ENCODE measurements around the gene ARHGEF17. TPM values are rescaled to one million over a fixed set of nuclear protein-coding genes. Genes with fewer than 3 reads are reported as not detected.
A peak's percentile ranks its signal among the peaks of the same experiment; 100 is the strongest.

ARHGEF17 gene
- polyA plus RNA-seq, 10 donors: 36.6 to 51.6 (median 43.7) TPM

DNA sequence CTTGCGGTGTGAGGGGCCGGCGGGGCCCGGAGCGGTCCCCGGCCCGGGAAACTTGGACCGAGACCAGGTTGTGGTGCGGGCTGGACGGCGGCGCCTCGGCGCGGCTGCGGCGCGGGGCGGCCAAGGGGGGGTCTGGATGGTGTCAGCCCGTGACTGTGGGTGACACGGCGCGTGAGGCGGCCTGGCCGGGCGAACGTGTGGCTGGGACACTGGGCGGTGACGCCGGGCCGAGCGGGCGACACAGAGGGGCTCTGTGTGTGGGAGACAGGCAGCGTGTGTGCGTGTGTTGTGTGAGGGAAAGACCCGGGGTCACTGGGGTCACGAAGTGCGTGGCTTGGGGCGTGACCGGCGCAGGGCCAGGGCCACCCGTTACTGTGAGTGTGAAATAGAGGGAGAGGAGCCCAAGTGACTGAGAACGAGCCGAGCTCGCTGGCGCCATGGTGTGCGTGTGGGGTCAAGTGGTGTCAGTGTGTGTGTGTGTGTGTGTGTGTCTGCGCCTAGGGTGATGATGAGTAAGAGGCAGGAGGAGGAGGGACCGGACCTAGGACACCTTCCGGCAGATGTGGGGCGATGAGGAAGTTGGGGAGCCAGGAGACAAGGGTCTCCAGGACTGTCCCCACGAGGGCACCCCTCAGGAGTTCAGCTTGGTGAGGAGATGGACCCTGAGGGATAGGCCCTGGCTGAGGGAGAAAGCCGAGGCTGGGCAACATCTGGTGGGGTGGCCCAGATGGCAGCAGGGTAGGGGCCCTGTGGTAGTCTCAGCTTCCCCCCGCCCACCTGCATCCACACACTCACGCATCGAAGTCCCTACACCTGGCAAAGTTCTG is 68.9 kb downstream of the ARHGEF17 start:
- DNase-seq: peak; percentile 42 to 71 (median 45)

DNA sequence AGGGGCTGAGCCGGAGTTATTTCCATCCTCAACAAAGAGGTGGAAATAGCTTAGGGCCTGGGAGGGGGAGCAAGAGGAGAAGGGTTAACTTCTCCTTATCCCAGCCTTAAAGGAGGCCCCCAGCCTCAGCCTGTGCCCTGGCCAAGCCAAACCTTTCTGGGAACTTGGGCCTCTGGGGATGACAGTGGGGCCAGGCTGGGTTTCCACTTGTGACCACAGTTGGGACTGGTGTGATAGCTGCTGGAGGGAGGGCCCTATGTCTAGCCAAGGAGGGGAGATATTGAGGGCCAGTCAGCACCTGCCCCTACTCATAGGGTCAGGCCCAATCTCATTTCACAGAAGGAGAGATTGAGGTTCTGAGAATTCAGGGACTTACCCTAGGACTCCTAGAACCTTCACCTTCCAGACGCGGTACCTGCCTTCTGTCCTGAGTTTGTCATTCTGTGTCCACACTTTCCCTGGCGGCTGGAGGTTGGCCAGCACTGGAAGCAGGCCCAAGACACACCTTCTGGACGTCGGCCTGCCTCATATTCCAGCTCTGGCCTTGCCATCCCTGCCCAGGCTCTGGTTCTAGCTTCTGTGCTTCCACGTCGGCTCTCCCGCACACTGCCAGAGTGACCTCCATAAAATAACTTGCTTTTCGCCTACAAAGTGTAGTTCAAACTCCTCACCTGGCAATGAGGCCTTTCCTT is 71.3 kb downstream of the ARHGEF17 start:
- DNase-seq: no peak

- no peak for DNase-seq
These were observed 72.3 kb downstream of the ARHGEF17 start for GRCh38 chr11:73380331-73380730.

- DNase-seq: no peak
These were observed 72.9 kb downstream of the ARHGEF17 start for GRCh38 chr11:73380897-73381410.

- DNase-seq: no peak
These were observed 73.5 kb downstream of the ARHGEF17 start for GRCh38 chr11:73381589-73381988.

DNA sequence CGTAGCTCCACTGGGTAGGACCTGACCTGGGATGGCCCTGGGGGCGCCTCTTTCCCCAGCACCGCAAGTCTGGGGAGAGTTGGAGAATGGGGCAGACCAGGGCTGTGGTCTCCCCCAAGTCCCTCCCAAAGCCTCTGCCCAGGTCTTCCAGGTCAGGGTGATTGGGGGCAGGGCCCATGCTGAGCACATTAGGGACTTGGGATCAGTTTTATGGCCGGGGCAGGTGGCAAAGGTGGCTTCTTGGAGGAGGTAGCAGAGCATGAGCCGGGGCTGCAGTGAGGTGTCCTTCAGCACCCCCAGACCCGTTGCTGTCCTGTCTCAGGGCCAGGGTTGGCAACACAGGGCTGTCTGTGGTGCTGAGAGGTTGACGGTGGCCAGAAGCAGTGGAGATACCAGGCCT is 74.1 kb downstream of the ARHGEF17 start:
- no peak for DNase-seq

DNA sequence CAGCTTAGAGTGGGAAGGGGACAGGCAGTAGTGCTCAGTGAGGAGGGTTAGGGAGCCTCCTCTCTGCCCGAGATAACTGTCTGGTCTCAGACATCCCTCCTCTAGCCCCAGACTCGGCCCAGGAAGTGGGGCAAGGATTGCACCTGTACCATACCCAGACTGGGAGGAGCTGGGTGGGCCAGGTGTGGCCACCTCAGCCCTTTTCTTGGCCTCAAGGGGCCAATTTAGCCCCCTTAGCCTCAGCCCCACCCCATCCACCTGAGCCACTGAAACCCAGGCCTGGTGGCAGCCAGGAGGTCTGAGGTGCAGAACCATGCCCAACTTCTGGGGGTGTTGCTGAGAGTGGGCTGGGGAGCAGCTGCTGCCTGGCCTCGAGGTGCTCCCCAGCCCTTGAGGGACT is 74.7 kb downstream of the ARHGEF17 start:
- no peak for DNase-seq

- no peak for DNase-seq
These were observed 75.4 kb downstream of the ARHGEF17 start for GRCh38 chr11:73383249-73384124.

DNA sequence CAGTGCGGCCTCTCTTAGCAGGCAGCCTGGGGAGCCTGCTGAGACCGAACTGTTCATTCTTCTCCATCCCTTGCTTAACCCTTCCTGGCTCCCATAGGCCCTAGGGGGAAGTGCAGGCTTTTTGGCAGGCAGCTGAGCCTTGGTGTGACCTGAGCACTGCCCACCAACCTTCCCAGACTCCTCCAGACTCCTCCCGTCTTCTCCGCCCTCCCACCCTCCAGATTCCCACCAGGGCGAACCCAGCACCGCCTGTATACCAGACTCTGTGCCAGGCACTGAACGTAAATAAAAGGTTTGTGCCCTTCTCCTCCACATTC is 76.0 kb downstream of the ARHGEF17 start:
- no peak for DNase-seq

- no peak for DNase-seq
These were observed 76.4 kb downstream of the ARHGEF17 start for GRCh38 chr11:73384531-73384871.

- DNase-seq: peak in 2 of 3 donors; percentile 36 to 60
These were observed 77.0 kb downstream of the ARHGEF17 start for GRCh38 chr11:73384872-73385689.

DNA sequence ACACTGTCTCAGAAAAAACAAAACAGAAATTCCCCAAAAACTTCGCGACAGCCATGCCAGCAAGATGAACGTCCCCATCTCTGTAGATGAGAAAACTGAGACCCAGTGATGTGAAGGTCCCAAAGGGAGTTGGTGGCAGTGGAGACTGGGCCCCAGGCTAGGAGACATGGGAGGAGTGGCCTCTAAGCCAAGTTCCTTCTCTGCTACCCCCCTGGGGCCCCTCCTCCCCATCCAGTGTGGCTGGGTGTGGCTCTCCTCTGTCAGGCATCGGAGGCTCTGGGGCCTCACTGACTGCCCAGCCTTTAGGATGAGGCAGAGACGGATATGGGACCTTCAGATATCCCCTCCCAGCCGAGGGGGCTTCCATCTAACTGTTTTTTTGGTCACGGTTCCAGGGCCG is 77.9 kb downstream of the ARHGEF17 start:
- DNase-seq: no peak

GRCh38 chr11:73386546-73386945 is 78.5 kb downstream of the ARHGEF17 start:
- no peak for DNase-seq

GRCh38 chr11:73387594-73388264 is 79.7 kb downstream of the ARHGEF17 start:
- peak in 1 of 3 donors; percentile 37 for DNase-seq

DNA sequence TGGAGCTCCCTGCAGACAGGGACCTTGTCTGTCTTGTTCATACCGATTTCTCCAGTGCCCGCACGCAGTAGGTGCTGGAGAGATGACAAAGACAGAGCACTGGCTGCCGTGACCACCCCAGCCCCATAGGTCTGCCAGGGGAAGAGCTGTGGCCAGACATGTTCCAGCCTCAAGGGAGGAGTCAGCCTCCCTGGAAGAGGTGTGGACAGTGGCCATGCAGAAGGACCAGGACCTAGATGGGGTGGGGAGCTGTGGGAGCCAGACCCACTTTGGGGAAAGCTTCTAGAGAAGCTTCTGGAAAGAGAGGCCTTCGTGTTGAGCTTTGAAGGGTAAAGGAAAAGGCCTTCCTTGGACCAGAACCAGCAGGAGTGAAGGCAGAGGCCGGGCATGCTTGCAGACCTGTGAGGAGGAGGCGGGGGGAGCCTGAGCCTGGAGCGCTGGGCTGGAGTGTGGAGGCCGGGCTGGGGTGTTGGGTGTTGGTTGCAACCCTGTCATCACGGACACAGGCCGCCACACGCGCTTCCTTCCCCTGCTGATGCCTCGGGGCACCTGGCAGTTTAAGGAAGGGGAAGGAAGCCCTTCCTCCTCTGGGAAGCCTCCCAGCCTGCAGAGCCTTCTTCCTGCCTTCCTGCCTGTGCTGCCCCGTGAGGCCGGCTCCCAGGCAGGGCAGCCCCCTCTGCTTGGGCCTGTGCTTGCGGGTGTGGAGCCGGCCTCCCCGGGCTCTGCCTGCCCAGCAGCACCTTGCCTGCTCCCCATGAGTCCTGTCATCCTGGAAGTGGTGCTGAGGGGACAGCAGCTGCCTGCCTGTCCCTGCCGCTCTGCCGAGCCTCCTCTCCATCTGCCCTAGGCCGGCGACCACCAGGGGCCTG is 80.4 kb downstream of the ARHGEF17 start:
- peak in 1 of 3 donors; percentile 59 for DNase-seq

DNA sequence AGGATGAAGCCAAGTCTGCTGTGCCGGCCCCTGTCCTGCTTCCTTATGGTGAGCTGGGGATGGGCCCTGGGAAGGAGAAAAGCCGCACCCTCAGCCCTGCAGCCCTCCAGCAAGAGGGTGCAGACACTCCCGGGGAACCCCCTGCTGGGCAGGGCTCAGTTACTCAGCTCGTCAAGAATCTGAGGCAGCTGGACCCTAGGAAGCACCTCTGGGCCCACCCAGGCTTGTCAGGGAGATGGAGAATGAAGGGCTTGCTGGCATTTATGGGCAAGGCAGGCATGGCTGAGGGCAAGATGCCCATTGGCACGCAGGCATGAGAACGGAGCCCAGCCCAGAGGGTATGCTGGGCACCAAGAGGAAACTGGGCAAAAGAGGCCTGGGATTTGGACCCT is 81.1 kb downstream of the ARHGEF17 start:
- no peak for DNase-seq

DNA sequence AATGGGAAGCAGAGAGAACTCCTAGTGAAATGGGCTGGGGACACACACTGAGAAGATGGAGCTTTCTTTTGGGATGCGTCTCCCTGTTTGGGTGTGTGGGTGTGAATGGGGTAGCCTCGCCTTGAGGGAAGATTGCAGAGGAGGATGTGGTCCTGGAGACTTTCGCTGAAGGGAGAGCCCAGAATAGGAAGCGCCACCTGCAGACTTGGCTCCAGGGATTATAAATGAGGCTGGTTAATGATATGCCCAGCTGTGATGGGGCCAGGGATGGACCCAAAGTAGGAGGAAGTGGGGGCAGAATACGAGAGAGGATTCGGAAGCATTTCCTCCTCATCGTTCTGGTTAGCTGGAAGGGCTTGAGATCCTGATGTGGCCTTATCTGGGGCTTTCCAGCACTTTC is 81.8 kb downstream of the ARHGEF17 start:
- no peak for DNase-seq

- no peak for DNase-seq
These were observed 82.8 kb downstream of the ARHGEF17 start for GRCh38 chr11:73390601-73391565.

DNA sequence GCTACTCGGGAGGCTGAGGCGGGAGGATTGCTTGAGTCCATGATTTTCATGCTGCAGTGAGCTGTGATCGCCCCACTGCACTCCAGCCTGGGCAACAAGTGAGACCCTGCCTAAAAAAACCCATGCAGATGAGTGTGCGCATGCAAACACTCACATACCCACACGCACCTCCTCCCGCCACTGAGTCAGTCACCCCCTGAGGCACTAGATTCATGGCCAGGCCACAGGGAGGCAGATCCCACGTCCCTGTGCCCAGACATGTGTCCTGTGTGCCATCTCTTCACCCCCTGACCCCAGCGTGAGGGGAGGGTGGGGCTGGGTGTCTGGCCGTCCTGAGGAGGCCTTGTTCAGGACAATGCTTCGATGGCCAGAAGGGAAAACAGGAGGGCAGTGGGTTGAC is 83.6 kb downstream of the ARHGEF17 start:
- no peak for DNase-seq
